ENCODE measurements around the gene ZNF106.
A peak's percentile ranks its signal among the peaks of the same experiment; 100 is the strongest.

The ZNF106 gene

GRCh38 chr15:42405863-42406482 lies 85.0 kb downstream of the ZNF106 start:
- DNase-seq (ENCODE audit: low spot score), result no peak

- no peak for DNase-seq (ENCODE audit: low spot score)
These were observed 86.3 kb downstream of the ZNF106 start for GRCh38 chr15:42404461-42405235.

- no peak for DNase-seq (ENCODE audit: low spot score)
These were observed 87.6 kb downstream of the ZNF106 start for GRCh38 chr15:42403389-42403788.

- DNase-seq (ENCODE audit: low spot score), result no peak
These were observed 88.3 kb downstream of the ZNF106 start for GRCh38 chr15:42402455-42403205.

- no peak for DNase-seq (ENCODE audit: low spot score)
These were observed 89.1 kb downstream of the ZNF106 start for GRCh38 chr15:42401544-42402454.

- DNase-seq (ENCODE audit: low spot score), result no peak
These were observed 95.1 kb downstream of the ZNF106 start for GRCh38 chr15:42395838-42396237.

GRCh38 chr15:42394106-42394505 lies 96.8 kb downstream of the ZNF106 start:
- no peak for DNase-seq (ENCODE audit: low spot score)

- DNase-seq (ENCODE audit: low spot score), result no peak
These were observed 98.5 kb downstream of the ZNF106 start for GRCh38 chr15:42392309-42393024.

GRCh38 chr15:42387603-42388002 lies 103.3 kb downstream of the ZNF106 start:
- DNase-seq (ENCODE audit: low spot score), result no peak

- DNase-seq (ENCODE audit: low spot score), result no peak
These were observed 104.8 kb downstream of the ZNF106 start for GRCh38 chr15:42385980-42386700.

GRCh38 chr15:42385206-42385979 lies 105.5 kb downstream of the ZNF106 start:
- peak; percentile 38 for DNase-seq (ENCODE audit: low spot score)

- no peak for DNase-seq (ENCODE audit: low spot score)
These were observed 106.3 kb downstream of the ZNF106 start for GRCh38 chr15:42384597-42384996.

GRCh38 chr15:42378011-42378410 lies 112.9 kb downstream of the ZNF106 start:
- no peak for DNase-seq (ENCODE audit: low spot score)

- no peak for DNase-seq (ENCODE audit: low spot score)
These were observed 115.0 kb downstream of the ZNF106 start for GRCh38 chr15:42375941-42376340.

GRCh38 chr15:42375252-42375651 lies 115.7 kb downstream of the ZNF106 start:
- no peak for DNase-seq (ENCODE audit: low spot score)

- DNase-seq (ENCODE audit: low spot score), result no peak
These were observed 116.1 kb downstream of the ZNF106 start for GRCh38 chr15:42374810-42375209.

GRCh38 chr15:42373936-42374335 lies 117.0 kb downstream of the ZNF106 start:
- no peak for DNase-seq (ENCODE audit: low spot score)

GRCh38 chr15:42373274-42373673 lies 117.7 kb downstream of the ZNF106 start:
- DNase-seq (ENCODE audit: low spot score), result no peak

- DNase-seq (ENCODE audit: low spot score), result no peak
These were observed 119.8 kb downstream of the ZNF106 start for GRCh38 chr15:42371096-42371495.

- DNase-seq (ENCODE audit: low spot score), result no peak
These were observed 122.8 kb downstream of the ZNF106 start for GRCh38 chr15:42368096-42368495.
